K562 (cell line): ENCODE measurements around the gene EEA1. TPM values are rescaled to one million over a fixed set of nuclear protein-coding genes. Genes with fewer than 3 reads are reported as not detected.

Source experiments
- CEBPB ChIP-seq: fragments of 450-650 bp; IDR thresholded peaks from 2 replicates; pipeline ENCODE4 v1.6.1; 2016; ENCODE audit warnings: missing genetic modification characterization, missing compliant biosample characterization
- GTF2E2 ChIP-seq: fragments of 200-800 bp; sonication (Bioruptor generic); IDR thresholded peaks from 2 replicates; pipeline ENCODE4 v1.6.1; 2016; ENCODE audit warnings: missing genetic modification characterization, missing compliant biosample characterization
- HDAC2 ChIP-seq: fragments of 450-650 bp; IDR thresholded peaks from 2 replicates; pipeline ENCODE4 v1.6.1; 2016; ENCODE audit warnings: mild to moderate bottlenecking
- MBD2 ChIP-seq: sonication (generic); IDR thresholded peaks from 2 replicates; pipeline ENCODE4 v1.6.1; 2016; ENCODE audit warnings: low read depth, borderline replicate concordance
- SIRT6 ChIP-seq: IDR thresholded peaks from one replicate; pipeline ENCODE4 v1.6.1; 2012; ENCODE audit warnings: low read depth, mild to moderate bottlenecking, control low read depth, inconsistent platforms, low read length, moderate library complexity
- TBL1XR1 ChIP-seq, 2 experiments: IDR thresholded peaks; 2 replicates each; pipeline ENCODE4 v1.6.1; 2012; ENCODE audit warnings: improper control_type of control experiment in 2 of 2, low read length in 2 of 2, mild to moderate bottlenecking in 1 of 2
- ZEB2 ChIP-seq: fragments of 450-650 bp; IDR thresholded peaks from 2 replicates; pipeline ENCODE4 v1.6.1; 2016
- ZNF121 ChIP-seq: sonication (generic); formaldehyde crosslinking; conservative IDR thresholded peaks from 2 replicates; pipeline ENCODE4 v1.8.0; 2022; ENCODE audit warnings: missing genetic modification reagents
- ZNF263 ChIP-seq: sonication (generic); formaldehyde crosslinking; IDR thresholded peaks from 2 replicates; pipeline ENCODE4 v1.8.0; 2022; ENCODE audit warnings: mild to moderate bottlenecking, missing genetic modification reagents, borderline replicate concordance
- ZNF584 ChIP-seq: fragments of 200-800 bp; sonication (Bioruptor generic); IDR thresholded peaks from 2 replicates; pipeline ENCODE4 v1.6.1; 2016; ENCODE audit warnings: low read depth, mild to moderate bottlenecking, missing genetic modification characterization, missing compliant biosample characterization
- ZSCAN29 ChIP-seq: fragments of 450-650 bp; IDR thresholded peaks from 2 replicates; pipeline ENCODE4 v1.6.1; 2017
- polyA plus RNA-seq, 8 experiments: library from polyadenylated mRNA; depleted of rRNA in 4 of 8; stranded (reverse) in 5 of 8; unstranded in 3 of 8; fragments of >200 nt; fragmentation: Nextera tagmentation in 2 of 8; fragmentation: Illumina TruSeq in 1 of 8; extraction: Ambion mirVana in 2 of 8; extraction: Trizol in 1 of 8; gene quantifications; 2 replicates each; pipeline versions ENCODE4 v1.2.1 to v1.2.3, GENCODE V29; 2011 to 2014; ENCODE audit warnings: inconsistent platforms in 1 of 8, missing spikeins in 1 of 8
- total RNA-seq, 7 experiments: library from RNA; depleted of rRNA in 6 of 7; stranded (reverse); fragments of >200 nt in 6 of 7; fragmentation: Illumina TruSeq in 2 of 7; extraction: Trizol in 2 of 7; gene quantifications; 2 replicates each; pipeline versions ENCODE4 v1.2.1 to v1.2.3, GENCODE V29; 2011 to 2021; ENCODE audit warnings: low replicate concordance in 1 of 7
- TF ChIP-seq, protein P1 (sequence below): sonication (generic); formaldehyde crosslinking; IDR thresholded peaks from 2 replicates; pipeline ENCODE4 v1.8.0; 2022; ENCODE audit warnings: missing genetic modification reagents, mild to moderate bottlenecking, moderate library complexity, borderline replicate concordance
- TF ChIP-seq, protein P2 (sequence below): fragments of 200-800 bp; sonication (Bioruptor generic); IDR thresholded peaks from 2 replicates; pipeline ENCODE4 v1.6.1; 2017; ENCODE audit warnings: missing genetic modification characterization, missing compliant biosample characterization
- TF ChIP-seq, protein P3 (sequence below): fragments of 450-650 bp; conservative IDR thresholded peaks from 2 replicates; pipeline ENCODE4 v1.6.1; 2016; ENCODE audit warnings: missing genetic modification characterization, low read depth, mild to moderate bottlenecking, missing compliant biosample characterization, moderate library complexity
- TF ChIP-seq, protein P4 (sequence below): sonication (generic); formaldehyde crosslinking; IDR thresholded peaks from 2 replicates; pipeline ENCODE4 v1.8.1; 2023; ENCODE audit warnings: mild to moderate bottlenecking, missing genetic modification reagents

EEA1 gene
- total and polyA plus RNA-seq, 9 of the 15 experiments (the other 6 are each of a cell fraction or from before 2014, with no cell fraction given): 3.5 to 17.1 (median 7.5) TPM

DNA sequence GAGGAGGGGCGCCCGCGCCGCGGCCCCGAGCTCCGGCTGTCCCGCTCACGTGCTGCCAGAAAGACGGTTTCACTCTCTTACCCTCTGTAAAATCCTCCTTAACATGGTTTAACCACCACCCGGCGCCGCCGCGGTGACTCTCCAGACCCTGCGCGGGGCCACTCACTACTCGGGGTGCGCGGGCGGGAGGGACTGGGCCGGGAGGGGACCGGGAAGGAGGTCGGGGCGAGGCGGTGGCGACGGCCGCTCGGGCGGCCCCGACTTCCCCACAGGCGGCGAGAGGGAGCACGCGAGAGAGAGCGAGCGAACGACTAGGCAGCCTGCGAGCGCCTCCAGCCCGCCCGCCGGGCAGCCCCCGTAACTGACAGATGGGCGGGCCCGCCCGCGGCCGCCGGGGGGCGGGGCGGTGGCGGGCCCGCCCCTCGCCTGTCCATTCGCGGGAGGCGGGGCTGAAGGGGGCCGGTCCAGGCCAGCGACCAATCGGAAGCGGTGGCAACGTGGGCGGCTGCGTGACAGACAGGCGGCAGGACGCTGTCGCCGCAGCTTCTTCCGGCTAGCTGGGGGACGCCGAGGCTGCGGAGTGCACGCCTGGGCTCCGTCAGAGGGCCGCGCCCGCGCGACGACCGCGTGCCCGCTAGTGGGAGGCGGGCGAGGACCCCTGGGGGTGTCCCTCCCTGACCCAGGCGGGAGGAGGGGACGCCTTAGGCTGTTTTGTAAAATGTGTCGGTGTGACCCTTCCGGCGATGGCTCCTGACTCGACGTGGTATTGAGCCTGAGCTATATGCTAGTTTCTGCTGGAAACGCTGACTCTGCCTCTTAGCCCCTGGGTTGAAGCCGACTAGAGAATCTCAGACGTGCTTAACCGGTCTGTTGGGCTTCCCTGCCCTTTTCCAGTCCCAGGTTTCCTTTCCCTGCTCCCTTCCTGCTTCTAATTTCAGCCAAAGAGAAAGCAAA, at the start of gene EEA1 (continued):
- TF ChIP-seq TBL1XR1 (IDR thresholded peaks at IDR 0.05; ENCODE audit: low read length in 2 of 2) (no peak), MBD2 (peak; percentile 63; the same call in 1 of the 2 replicates), HDAC2 (peak; percentile 70; the same call in 1 of the 2 replicates), ZNF121 (no peak), GTF2E2 (tag) (peak; percentile 81; the same call in 1 of the 2 replicates), CEBPB (no peak), ZEB2 (no peak), ZSCAN29 (no peak), ZNF263 (no peak; the same call in 1 of the 2 replicates), ZNF584 (CRISPR knock-in tag) (no peak), SIRT6 (no peak)
- TF ChIP-seq, protein P1, sequence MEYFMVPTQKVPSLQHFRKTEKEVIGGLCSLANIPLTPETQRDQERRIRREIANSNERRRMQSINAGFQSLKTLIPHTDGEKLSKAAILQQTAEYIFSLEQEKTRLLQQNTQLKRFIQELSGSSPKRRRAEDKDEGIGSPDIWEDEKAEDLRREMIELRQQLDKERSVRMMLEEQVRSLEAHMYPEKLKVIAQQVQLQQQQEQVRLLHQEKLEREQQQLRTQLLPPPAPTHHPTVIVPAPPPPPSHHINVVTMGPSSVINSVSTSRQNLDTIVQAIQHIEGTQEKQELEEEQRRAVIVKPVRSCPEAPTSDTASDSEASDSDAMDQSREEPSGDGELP (CRISPR knock-in tag): peak; percentile 83
- TF ChIP-seq, protein P2, sequence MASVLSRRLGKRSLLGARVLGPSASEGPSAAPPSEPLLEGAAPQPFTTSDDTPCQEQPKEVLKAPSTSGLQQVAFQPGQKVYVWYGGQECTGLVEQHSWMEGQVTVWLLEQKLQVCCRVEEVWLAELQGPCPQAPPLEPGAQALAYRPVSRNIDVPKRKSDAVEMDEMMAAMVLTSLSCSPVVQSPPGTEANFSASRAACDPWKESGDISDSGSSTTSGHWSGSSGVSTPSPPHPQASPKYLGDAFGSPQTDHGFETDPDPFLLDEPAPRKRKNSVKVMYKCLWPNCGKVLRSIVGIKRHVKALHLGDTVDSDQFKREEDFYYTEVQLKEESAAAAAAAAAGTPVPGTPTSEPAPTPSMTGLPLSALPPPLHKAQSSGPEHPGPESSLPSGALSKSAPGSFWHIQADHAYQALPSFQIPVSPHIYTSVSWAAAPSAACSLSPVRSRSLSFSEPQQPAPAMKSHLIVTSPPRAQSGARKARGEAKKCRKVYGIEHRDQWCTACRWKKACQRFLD (CRISPR knock-in tag): peak; percentile 46; the same call in 1 of the 2 replicates
- TF ChIP-seq, protein P3, sequence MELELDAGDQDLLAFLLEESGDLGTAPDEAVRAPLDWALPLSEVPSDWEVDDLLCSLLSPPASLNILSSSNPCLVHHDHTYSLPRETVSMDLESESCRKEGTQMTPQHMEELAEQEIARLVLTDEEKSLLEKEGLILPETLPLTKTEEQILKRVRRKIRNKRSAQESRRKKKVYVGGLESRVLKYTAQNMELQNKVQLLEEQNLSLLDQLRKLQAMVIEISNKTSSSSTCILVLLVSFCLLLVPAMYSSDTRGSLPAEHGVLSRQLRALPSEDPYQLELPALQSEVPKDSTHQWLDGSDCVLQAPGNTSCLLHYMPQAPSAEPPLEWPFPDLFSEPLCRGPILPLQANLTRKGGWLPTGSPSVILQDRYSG (tag): peak; percentile 64; the same call in 1 of the 2 replicates
- TF ChIP-seq, protein P4, sequence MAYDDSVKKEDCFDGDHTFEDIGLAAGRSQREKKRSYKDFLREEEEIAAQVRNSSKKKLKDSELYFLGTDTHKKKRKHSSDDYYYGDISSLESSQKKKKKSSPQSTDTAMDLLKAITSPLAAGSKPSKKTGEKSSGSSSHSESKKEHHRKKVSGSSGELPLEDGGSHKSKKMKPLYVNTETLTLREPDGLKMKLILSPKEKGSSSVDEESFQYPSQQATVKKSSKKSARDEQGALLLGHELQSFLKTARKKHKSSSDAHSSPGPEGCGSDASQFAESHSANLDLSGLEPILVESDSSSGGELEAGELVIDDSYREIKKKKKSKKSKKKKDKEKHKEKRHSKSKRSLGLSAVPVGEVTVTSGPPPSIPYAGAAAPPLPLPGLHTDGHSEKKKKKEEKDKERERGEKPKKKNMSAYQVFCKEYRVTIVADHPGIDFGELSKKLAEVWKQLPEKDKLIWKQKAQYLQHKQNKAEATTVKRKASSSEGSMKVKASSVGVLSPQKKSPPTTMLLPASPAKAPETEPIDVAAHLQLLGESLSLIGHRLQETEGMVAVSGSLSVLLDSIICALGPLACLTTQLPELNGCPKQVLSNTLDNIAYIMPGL: 0 out of 2 replicates have a peak, but pooled peaks have one; percentile 8
